Right atrium auricular region (tissue), 2 donors: ENCODE results near the gene TIMM23. TPM values are rescaled to one million over a fixed set of nuclear protein-coding genes. Genes with fewer than 3 reads are reported as not detected.
"Not testable (repeated sequence)": the region's sequence is repeated elsewhere in the genome, so short reads cannot be mapped to it uniquely, and the experiment has no call there.

Experiments used
- DNase-seq: peaks from one replicate; pipeline ENCODE4 v3.0.0-alpha.2; 2019; ENCODE audit warnings: low spot score
- H3K27ac ChIP-seq, 2 donors: fragments of 200-600 bp; sonication (generic); 1 replicate in 1 of 2; 2 replicates in 1 of 2; pipeline ENCODE4 v1.5.1; 2016 to 2019
- H3K27me3 ChIP-seq, 2 donors: fragments of 200-600 bp; sonication (generic); one replicate each; pipeline versions ENCODE4 v1.5.1 to v1.6.0; 2017 to 2019
- H3K36me3 ChIP-seq: fragments of 200-600 bp; sonication (generic); one replicate; pipeline ENCODE4 v1.5.1; 2016
- H3K4me1 ChIP-seq, 2 donors: fragments of 200-600 bp; sonication (generic); one replicate each; pipeline versions ENCODE4 v1.5.1 to v1.6.0; 2017 to 2019
- H3K4me3 ChIP-seq, 2 donors: fragments of 200-600 bp; sonication (generic); 1 replicate in 1 of 2; 2 replicates in 1 of 2; pipeline ENCODE4 v1.5.1; 2017 to 2019; ENCODE audit warnings: mild to moderate bottlenecking in 1 of 2, moderate library complexity in 1 of 2
- H3K9me3 ChIP-seq, 2 donors: fragments of 200-600 bp; sonication (generic); one replicate each; pipeline ENCODE4 v1.5.1; 2019
- total RNA-seq, 2 donors: library from RNA; depleted of rRNA; stranded (reverse); fragments of >200 nt; gene quantifications; one replicate each; pipeline ENCODE4 v1.1.0, GENCODE V29; 2016

Gene TIMM23
- 10 to 100 TPM; 67.6 to 88.8 TPM for total RNA-seq

- DNase-seq = peak; percentile 85
- Histone ChIP-seq H3K4me3 (peak within 1 kb of the TSS; percentile 75 to 78), H3K27ac (peak within 1 kb of the TSS; percentile 67 to 77), H3K4me1 (peaks cover 0 to 27% of the 10 kb centered on the region in 2 donors)
- not testable (repeated sequence) for H3K27me3 ChIP-seq, H3K36me3 ChIP-seq, H3K9me3 ChIP-seq
These were observed at the start of gene TIMM23 for GRCh38 chr10:45972106-45972812. Gene TIMM23, plus strand, starts transcription at chr10:45972489. Its CDS starts 136 bp downstream, at chr10:45972625.

GRCh38 chr10:45926790-45927189, 45.5 kb upstream of the TIMM23 start:
- not testable (repeated sequence) for H3K27me3 ChIP-seq, H3K4me1 ChIP-seq, H3K36me3 ChIP-seq, H3K4me3 ChIP-seq, DNase-seq, H3K27ac ChIP-seq, H3K9me3 ChIP-seq

- not testable (repeated sequence) for H3K36me3 ChIP-seq
These were observed 41.0 kb upstream of the TIMM23 start for GRCh38 chr10:45931305-45931704.

GRCh38 chr10:45934788-45935187, 37.5 kb upstream of the TIMM23 start:
- not testable (repeated sequence) for DNase-seq, H3K9me3 ChIP-seq, H3K4me1 ChIP-seq, H3K36me3 ChIP-seq, H3K4me3 ChIP-seq, H3K27ac ChIP-seq, H3K27me3 ChIP-seq

More at GRCh38 chr10:45931305-45931704, 41.0 kb upstream of the TIMM23 start:
- not testable (repeated sequence) for H3K4me1 ChIP-seq, H3K27ac ChIP-seq, DNase-seq, H3K9me3 ChIP-seq, H3K27me3 ChIP-seq, H3K4me3 ChIP-seq

GRCh38 chr10:45939176-45939697, 33.1 kb upstream of the TIMM23 start:
- H3K27ac ChIP-seq, H3K4me1 ChIP-seq, H3K4me3 ChIP-seq, H3K36me3 ChIP-seq, DNase-seq, H3K9me3 ChIP-seq, H3K27me3 ChIP-seq: not testable (repeated sequence)

- H3K27me3 ChIP-seq, H3K9me3 ChIP-seq: not testable (repeated sequence)
These were observed 31.1 kb upstream of the TIMM23 start for GRCh38 chr10:45941196-45941595.

GRCh38 chr10:45945476-45945875, 26.8 kb upstream of the TIMM23 start:
- H3K9me3 ChIP-seq, H3K27ac ChIP-seq, H3K4me1 ChIP-seq, DNase-seq, H3K4me3 ChIP-seq, H3K27me3 ChIP-seq, H3K36me3 ChIP-seq: not testable (repeated sequence)

More at GRCh38 chr10:45941196-45941595, 31.1 kb upstream of the TIMM23 start:
- not testable (repeated sequence) for DNase-seq, H3K27ac ChIP-seq, H3K36me3 ChIP-seq, H3K4me3 ChIP-seq, H3K4me1 ChIP-seq

GRCh38 chr10:45947363-45947762, 24.9 kb upstream of the TIMM23 start:
- DNase-seq, H3K27me3 ChIP-seq, H3K36me3 ChIP-seq, H3K4me3 ChIP-seq, H3K27ac ChIP-seq, H3K9me3 ChIP-seq, H3K4me1 ChIP-seq: not testable (repeated sequence)

GRCh38 chr10:45948801-45949200, 23.5 kb upstream of the TIMM23 start:
- not testable (repeated sequence) for H3K27ac ChIP-seq, H3K36me3 ChIP-seq, H3K27me3 ChIP-seq, H3K4me3 ChIP-seq, DNase-seq, H3K4me1 ChIP-seq, H3K9me3 ChIP-seq

- not testable (repeated sequence) for H3K4me1 ChIP-seq, H3K36me3 ChIP-seq, DNase-seq, H3K27ac ChIP-seq, H3K4me3 ChIP-seq, H3K27me3 ChIP-seq, H3K9me3 ChIP-seq
These were observed 17.9 kb upstream of the TIMM23 start for GRCh38 chr10:45954367-45954766.

- H3K4me1 ChIP-seq, H3K36me3 ChIP-seq, H3K9me3 ChIP-seq, H3K27ac ChIP-seq, H3K27me3 ChIP-seq, H3K4me3 ChIP-seq, DNase-seq: not testable (repeated sequence)
These were observed 15.7 kb upstream of the TIMM23 start for GRCh38 chr10:45956634-45957033.

GRCh38 chr10:45957928-45958327, 14.4 kb upstream of the TIMM23 start:
- H3K27ac ChIP-seq, H3K4me3 ChIP-seq, H3K9me3 ChIP-seq, H3K27me3 ChIP-seq, DNase-seq, H3K36me3 ChIP-seq, H3K4me1 ChIP-seq: not testable (repeated sequence)

GRCh38 chr10:45962686-45963452, 9.4 kb upstream of the TIMM23 start:
- not testable (repeated sequence) for H3K4me1 ChIP-seq, H3K36me3 ChIP-seq, H3K4me3 ChIP-seq, DNase-seq, H3K27ac ChIP-seq, H3K9me3 ChIP-seq, H3K27me3 ChIP-seq

- Histone ChIP-seq H3K4me3 (peak overlapping the region in 1 of 2 donors; percentile 78), H3K4me1 (peaks cover 0 to 27% of the 10 kb centered on the region in 2 donors)
- H3K27me3 ChIP-seq, H3K9me3 ChIP-seq, H3K36me3 ChIP-seq, DNase-seq, H3K27ac ChIP-seq: not testable (repeated sequence)
These were observed 1.3 kb upstream of the TIMM23 start for GRCh38 chr10:45971019-45971418.

- not testable (repeated sequence) for H3K36me3 ChIP-seq, H3K27me3 ChIP-seq, DNase-seq, H3K9me3 ChIP-seq
- Histone ChIP-seq H3K27ac (peak overlapping the region; percentile 67 to 77), H3K4me3 (peak overlapping the region; percentile 75 to 78), H3K4me1 (peaks cover 0 to 27% of the 10 kb centered on the region in 2 donors)
These were observed 565 bp upstream of the TIMM23 start for GRCh38 chr10:45971742-45972105.
